ENCODE results near the gene SRM.
"Not testable (repeated sequence)": the region's sequence is repeated elsewhere in the genome, so short reads cannot be mapped to it uniquely, and the experiment has no call there.

The SRM gene

DNA sequence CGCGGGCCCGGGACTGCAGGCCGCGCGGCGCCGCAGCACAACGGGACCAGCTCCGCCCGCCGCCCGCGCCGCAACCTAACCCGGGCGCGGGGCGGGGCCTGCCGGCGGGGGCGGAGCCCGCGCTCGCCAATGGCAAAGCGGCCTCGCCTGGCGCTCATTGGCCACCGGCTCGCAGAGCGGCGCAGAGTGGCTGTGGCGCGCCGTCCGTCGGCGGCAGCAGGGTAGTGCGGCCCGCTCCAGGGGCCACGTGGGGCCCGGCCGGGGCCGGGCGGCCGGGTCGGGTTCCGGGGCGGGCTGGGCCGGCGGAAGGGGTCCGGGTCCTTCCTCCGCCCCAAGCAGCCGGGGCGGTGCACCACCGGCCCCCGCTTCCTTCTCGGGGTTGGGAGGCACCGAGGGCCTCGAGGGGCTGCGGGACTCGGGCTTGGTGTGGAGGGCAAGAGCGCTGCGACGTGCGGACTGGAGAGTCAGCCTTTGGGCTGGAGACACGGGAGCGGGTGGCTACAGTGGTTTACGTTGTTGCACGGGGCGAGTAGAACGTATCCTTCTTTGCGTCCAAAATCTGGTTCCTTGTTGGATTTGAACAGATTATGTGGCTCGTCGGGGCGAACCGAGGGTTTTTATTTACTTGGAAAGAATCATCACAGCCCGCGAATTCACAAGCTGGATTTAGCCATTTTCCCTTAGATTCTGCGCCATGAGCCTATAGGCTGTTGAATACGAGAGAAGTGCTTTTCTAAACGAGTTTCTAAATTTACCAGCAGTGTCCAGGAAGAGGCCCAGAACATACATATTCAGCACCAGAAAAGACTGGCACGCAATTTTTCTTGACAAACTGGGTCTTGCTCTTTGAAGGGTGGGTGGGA is at the start of gene SRM:
TSS of gene SRM (minus strand) at position 51 of the 863 bp plus-strand sequence. CDS start 75 bp downstream, outside the sequence.
- peak; percentile 90 for DNase-seq (ENCODE audit: low spot score)

DNA sequence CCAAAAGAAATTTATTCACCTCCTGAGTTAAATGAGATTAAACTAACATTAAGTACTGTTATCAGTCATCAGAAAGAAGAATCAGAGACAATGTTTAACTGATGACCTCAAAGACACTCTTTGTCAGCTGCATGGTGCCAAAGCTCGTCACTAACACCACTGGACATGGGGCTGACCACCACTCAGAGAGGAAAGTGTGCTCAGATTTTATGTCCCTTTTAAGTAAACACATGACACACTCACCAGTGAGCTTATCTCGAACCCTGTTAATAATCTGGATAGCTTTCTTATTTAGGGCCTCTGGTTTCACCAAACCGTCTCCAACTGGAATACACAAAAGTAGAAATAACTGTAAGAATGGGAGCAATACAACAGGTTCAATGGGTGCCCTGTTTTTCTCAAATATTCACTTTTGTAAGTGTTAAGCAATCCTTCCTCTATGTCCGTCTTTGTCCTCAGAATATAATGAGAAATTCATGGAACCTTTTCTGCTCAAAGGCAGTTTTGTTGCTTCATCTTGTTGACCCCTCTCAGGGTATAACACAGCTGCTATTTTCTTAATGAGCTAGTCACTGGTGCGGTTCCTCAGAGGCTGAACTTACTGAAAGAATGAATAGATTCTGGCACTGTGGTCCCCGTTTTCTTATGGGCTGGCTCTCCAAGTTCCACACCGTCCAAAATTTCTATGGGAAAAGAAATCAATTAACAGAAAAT is 49.4 kb upstream of the SRM start:
- DNase-seq (ENCODE audit: low spot score) = no peak

DNA sequence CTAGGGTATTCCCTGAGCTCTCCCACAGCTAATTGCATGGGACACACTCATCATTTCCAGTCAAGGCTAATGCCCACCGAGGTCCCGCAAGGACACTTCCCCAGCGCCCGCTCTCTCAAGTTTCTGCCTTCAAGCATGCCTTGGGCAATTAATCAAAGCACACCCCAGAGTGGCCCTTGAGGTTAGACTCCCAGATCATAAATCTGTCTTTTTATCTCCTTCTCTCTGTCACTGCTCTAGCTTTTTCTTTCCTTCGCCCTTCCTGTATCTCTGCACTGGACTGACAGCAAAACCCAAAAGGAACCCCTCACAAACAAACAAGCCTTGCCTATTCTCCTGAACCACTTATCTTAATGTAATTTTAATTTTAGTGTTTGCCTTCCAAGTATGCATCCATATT is 47.8 kb upstream of the SRM start:
- no peak for DNase-seq (ENCODE audit: low spot score)

DNA sequence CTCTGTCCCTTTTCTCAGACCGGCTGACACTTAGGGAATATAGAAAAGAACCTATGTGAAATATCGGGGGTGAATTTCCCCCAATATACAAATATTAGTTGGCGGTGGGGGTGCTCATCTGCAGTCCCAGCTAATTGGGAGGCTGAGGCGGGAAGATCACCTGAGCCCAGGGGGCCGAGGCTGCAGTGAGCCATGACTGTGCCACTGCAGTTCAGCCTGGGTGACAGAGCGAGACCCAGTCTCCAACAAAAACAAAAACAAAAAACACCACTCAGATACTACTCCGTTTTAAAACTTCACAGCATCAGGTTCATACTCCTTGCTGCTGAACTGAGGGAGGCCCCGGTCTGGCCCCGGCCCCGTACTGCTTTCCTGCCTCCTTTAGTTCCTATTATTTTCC is 45.8 kb upstream of the SRM start:
- no peak for DNase-seq (ENCODE audit: low spot score)

DNA sequence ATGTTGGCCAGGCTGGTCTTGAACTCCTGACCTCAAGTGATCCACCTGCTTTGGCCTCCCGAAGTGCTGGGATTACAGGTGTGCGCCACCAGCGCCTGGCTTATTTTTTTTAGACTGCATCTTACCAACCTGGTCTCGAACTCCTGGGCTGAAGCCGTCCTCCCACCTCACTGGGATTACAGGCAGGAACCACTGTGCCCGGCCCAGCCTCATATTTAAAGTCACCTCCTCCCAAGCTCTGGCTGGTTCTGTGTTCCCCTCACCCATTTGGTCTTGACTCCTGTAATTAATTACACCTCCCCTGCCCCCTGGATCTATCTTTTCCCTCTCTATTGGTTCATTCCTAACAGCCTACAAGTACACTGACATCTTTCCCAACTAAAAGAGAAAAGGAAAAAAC is 41.5 kb upstream of the SRM start:
- no peak for DNase-seq (ENCODE audit: low spot score)

DNA sequence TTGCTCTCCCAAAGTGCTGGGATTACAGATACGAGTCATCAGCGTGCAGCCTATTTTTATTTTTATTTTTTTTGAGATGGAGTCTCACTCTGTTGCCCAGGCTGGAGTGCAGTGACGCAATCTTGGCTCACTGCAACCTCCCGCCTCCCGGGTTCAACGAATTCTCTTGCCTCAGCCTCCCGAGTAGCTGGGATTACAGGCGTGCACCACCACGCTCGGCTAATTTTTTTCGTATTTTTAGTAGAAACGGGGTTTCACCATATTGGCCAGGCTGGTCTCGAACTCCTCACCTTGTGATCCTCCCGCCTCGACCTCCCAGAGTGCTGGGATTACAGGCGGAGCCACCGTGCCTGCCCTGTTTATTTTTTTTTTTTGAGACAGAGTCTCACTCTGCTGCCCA is 41.0 kb upstream of the SRM start:
- not testable (repeated sequence) for DNase-seq (ENCODE audit: low spot score)

DNA sequence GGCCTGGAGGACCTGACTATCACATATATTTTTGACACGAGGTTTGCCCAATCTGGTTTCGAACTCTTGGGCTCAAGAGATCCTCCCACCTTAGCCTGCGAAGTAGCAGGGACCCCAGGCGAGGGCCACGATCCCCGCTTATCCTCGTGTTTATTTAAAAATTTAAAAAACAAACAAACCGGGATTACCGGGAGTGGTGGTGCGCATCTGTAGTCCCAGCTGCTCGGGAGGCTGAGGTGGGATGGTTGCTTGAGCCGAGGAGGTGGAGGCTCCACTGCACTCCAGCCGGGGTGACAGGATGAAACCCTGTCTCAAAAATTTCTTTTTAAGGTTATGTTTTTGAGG is 40.3 kb upstream of the SRM start:
- no peak for DNase-seq (ENCODE audit: low spot score)

DNA sequence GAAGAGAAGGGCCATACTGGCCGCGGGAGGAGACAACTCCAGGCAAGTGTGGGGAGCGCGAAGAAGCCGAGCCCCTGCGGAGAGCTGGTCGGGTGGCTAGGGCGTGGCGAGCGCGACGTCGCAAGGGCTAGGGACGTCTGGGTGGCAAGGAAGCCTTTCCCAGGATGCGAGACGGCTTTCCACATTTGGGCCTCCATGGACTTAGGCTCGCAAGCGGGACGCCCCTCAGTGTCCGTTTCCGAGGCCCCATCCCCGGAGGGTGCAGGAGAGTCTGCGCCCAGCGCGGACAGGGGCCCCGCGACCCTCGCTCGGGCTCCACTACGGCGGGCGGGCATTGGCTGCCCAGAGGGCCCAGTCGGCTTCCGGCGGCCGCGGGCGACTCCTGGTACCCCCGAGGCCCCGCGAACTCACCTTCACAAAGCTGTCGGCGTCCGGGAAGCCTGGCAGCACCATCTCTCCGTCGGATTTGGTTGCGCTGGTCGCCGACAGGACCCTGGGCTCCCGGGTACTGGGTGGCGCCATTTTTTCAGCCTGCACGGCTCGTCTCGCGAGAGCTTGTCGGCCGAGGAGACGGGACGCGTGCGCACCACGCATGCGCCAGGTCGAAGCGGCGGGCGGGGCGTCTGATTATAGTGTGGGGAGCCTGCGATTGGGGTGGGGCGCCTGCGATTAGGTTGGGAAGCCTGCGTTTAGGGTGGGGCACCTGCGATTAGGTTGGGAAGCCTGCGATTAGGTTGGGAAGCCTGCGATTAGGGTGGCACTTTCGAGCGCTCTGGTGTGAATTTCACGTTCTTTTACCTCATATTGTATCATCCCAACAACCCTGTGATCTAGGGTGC is 39.7 kb upstream of the SRM start, which contains the start of gene EXOSC10:
TSS of gene EXOSC10 (minus strand) at position 560 of the 839 bp plus-strand sequence. CDS start at position 522, 38 bp downstream.
- DNase-seq (ENCODE audit: low spot score) = peak; percentile 94

DNA sequence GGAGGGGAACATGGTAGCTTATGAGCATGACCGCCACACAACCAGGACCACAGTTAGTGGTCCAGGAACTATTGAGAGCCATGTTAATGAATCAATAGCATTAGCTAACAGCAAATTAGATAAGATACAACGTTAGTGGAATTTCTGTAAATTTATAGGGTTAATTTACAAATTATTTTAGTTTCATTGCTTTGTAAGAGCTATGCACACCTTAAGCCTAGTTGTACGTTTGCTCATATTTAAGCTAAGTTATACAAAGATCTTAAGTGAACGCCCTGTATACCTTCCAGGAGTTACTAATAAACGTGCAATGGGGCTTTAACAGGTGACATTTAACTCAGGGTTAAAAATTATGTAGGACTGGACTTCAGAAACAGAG is 39.1 kb upstream of the SRM start:
- no peak for DNase-seq (ENCODE audit: low spot score)

DNA sequence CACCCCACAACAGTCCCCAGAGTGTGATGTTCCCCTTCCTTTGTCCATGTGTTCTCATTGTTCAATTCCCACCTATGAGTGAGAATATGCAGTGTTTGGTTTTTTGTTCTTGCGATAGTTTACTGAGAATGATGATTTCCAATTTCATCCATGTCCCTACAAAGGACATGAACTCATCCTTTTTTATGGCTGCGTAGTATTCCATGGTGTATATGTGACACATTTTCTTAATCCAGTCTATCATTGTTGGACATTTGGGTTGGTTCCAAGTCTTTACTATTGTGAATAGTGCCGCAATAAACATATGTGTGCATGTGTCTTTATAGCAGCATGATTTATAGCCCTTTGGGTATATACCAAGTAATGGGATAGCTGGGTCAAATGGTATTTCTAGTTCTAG is 24.0 kb upstream of the SRM start:
- not testable (repeated sequence) for DNase-seq (ENCODE audit: low spot score)

DNA sequence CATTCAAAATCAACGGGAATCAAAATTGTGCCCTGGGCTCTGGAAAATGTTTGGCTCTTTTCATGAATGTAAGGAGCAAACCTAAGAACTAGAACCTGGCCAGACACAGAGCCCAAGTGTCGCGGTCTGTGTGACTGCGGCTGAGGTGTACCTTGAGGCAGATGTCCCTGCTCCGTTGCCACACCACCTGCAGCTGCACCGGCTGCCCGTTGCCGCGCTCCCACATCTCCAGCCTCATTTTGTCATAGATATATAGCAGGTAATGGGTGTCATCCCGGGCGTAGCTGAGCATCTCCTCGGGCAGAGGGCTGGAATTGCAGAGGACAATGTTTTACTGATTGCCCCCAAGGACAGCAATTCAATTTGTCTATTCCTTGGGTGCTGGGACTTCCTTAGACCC is 21.1 kb upstream of the SRM start:
- no peak for DNase-seq (ENCODE audit: low spot score)

DNA sequence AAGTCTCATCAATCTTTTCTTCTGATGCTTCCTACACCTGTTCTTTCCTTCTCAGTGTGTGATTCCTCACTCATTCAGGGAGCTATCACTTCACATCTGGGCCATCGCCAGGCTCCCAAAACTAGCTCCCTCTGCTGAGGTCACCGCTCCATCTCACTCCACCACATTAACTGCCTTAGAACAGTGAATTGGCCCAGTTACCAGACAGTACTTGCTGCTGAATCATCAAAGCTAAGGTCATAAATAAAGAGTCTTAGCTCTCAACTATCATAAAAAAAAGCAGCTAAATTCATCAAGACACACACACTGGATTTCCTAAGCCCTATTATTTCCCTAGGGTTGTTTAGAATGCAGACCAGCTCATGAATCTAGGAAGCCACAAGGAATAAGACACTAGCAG is 18.8 kb upstream of the SRM start:
- no peak for DNase-seq (ENCODE audit: low spot score)

DNA sequence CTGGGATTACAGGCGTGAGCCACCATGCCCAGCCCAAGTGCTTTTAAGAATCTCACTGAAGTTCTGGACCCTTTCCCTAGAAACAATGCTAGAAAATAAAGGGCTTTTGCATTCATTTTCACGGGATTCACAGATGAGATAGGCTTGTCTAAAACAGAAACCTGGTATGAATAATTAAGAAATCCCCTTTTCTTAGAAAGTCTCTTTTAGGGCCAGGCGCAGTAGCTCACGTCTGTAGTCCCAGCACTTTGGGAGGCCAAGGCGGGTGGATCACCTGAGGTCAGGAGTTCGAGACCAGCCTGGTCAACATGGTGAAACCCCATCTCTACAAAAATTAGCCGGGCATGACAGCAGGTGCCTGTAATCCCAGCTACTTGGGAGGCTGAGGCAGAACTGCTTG is 13.6 kb upstream of the SRM start:
- not testable (repeated sequence) for DNase-seq (ENCODE audit: low spot score)

DNA sequence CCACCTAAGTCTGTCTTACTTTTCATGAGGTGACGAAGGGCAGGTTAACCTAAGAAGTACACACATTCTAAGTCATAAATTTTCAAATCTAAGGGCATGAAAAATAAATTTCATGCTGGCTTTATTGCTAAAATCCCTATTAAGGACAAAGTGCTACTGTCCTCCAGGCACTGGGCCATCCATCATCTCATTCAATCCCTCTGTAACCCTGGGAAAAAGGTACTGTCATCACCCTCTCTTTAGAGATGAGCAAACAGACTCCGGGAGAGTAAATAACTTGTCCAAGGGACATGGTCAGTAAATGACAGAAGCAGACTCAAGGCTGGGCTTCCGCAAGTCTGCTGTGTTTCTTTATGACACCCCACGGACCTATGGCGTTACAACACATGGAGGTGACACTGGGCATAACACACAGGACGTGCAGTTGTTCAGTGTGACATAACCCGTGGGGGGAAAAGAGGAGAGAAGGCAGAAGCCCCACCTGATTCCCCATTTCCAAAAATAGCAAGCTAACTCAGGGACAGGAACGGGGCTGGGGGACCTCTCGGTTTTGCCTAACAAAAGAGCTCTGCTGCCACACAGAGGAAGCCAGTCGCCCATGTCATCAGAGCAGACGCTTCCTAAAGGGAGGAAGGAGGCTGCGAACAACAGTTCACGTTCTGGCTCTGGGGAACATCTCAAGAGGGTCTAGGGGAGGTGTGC is 12.5 kb upstream of the SRM start:
- no peak for DNase-seq (ENCODE audit: low spot score)

DNA sequence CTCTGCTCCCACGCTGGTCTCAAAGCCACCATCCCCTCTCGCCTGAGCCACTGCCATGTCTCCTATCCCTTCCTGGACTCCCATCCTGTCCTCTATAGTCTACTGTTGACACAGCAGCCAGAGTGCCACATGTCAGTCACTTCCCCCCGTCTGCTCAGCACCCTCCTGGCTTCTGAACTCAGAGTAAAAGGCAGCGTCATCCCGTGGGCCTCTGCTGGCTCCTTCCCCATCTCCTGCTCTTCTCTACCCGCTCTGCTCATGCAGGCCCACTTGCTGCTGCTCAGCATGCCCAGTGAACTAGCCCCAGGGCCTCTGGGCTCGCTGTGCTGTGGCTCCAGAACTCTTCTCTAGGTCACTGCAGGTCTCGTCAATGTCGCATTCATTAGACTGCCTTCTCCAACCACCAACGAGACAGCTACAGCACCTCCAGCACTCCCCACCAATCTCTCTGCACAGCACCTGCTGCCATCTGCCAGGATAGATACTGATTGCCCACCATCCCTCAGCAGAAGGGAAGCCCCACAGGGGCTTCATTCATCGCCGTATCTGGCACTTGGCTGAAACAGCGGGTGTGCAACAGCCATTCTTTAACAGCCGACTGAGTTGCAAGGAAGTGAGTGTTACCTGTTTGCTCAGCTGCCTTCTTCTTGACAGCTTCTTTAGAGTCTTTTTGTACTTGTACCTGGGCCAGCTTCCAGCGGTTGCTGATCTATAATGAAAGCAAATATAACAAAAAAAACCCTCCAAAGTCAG is 11.8 kb upstream of the SRM start:
- DNase-seq (ENCODE audit: low spot score) = no peak

DNA sequence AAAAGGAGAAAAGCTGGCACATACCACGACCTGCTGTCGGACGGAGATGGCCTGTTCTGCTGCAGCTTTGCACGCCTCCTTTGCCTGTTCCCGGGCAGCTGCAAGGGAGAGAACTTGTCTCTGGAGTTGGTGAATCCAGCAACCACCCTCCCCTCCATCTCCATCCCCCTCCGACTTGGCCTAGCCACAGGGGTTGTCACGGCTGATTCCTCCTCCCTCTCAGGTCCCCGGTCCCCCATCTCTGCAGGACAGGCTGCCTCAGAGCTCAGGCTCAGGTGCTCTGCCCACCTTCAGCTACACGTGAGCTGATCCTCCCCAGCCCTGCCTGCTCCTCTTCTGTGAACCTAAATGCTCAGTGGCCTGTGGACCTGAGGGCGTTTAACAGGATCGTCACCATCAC is 11.1 kb upstream of the SRM start:
- no peak for DNase-seq (ENCODE audit: low spot score)

DNA sequence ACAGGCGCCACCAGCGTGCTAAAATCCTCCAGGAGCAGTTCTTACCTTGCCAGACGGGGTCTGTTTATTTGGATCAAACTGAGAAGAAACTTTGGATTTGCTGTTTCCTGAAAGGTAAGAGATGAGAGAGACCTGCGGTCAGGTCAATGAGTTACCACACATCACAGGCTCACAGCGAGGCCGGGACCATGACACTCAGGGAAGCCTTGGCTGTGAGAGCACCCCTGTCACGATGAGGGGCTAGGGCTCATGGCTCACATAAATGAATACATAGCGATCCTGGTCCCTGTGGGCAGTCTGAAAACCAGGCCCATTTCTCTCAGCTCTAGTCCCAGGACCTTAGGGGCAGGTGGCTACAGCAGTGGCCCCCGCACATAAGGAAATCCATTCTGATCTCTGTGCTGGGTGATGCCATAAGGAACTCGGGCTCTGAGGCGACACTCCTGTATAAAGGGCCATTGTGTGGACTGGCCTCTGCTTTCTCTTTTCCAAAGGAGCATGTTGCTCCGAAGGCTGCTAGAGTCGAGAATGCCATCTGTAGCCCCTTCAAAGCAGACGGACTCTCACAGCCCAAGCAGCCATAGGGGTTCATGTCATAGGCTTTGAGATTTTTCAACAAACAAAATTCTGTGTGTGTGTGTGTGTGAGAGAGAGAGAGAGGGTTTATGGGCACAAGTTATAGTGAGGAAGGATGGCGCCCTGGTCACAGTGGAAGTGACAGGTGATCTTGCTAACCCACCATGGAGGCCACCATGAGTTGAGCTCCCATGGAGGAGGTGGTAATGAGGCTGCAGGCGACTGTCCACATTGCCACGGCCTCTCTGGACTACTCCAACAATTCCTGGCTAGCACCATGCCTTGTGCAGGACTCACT is 9.0 kb upstream of the SRM start:
- no peak for DNase-seq (ENCODE audit: low spot score)

DNA sequence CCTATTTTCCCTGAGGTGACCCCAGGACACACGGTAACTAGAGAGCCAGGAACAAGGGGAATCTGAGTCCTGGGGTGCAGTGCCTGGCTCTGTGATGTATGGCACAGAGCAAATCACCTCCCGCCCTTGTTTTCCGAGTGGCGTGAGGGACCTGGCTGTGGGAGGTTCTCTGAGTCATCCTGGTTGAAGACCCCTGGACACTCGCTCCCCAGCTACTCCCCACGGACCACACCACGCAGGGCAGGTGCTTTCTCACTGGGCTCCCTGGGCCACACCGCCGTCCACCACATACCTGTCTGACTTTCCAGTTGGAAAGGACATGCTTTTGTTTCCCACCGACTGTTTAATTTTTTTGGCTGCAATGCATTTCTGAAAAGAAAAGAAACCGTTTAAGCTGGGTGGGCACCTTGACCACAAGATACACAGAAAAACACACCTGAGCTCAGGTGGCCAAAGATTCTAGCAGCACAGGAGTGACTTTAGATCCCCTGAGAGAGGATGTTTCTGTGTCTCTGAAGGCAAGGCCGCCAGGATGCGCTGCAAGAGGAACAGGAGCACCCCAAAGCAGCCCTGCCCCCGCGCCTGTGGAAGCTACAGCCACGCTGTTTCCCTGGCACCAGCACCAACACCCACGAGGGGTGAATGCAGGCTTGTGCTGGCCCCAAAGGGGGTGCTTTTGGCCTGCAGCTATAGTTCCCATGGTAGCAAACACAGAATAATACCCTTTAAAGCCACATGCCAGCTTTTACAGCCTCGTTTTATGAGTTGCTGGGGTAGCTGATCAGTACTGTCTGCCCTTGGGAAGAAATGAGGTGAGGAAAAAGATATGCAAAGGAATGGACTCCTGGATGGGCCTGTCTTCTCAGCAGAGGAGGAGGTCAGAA is 8.1 kb upstream of the SRM start:
- no peak for DNase-seq (ENCODE audit: low spot score)

DNA sequence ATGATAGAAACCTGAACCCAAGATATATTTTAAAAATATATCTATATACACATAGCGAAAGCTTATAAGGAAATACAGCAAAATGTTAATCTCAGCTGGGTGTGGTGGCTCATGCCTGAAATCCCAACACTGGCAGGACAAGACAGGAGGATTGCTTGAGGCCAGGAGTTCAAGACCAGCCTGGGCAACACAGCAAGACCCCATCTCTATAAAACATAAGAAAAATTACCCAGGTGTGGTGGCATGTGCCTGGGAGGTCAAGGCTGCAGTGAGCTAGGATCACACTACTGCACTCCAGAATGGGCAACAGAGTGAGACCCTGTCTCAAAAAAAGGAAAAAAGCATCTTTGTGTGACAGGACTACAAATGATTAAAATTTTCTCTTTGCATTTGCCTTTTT is 6.0 kb upstream of the SRM start:
- DNase-seq (ENCODE audit: low spot score) = no peak

Measured in CD4-positive, alpha-beta T cell treated with Interleukin-6 at 100 ng/mL for 8 hours (primary cell).